ENCODE results near the gene EPS15.
A peak's percentile ranks its signal among the peaks of the same experiment; 100 is the strongest.
"Not testable (repeated sequence)": the region's sequence is repeated elsewhere in the genome, so short reads cannot be mapped to it uniquely, and the experiment has no call there.

The EPS15 gene

DNA sequence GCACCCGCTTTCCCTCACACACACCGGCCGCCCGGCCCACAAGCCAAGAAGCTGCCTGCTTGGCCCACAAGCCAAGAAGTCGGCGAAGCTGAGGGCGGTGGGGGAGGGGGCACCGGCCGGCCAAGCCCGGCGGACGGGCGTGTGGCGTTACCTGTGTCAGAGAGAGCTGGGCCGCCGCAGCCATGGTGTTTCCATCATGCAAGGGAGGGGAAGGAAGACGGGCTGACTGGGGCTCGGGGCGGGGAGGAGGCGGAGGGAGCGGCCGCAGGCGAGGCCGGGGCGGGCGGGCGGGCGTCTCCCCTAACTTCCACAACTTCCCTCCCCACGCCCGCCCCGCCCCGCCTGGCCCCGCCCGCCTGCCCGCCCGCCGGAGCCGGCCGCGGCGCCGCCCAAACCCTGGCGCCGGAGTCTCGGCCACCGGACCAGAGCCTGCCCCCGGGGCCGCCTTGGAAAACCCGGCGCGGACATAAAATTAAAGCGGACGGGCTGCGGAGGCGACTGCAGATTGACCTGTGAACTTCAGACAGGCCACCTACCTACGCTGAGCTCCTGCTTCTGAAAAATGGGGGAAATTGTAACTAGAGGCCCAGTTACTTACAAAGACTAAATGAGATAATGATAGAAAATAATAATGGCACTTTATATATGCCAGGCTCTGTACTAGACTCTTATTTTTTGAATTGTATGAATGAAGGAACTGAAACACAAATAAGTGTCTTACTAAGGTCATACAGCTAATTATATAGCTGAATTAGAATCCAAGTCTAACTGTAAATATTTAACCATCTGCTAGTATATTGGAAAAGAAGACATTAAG lies at the start of gene EPS15:
EPS15 (minus strand) TSS at position 219 of the 817 bp plus-strand sequence; CDS start at position 184, 35 bp downstream.
- peak; percentile 84 for DNase-seq

GRCh38 chr1:51568231-51568935 lies 49.3 kb upstream of the EPS15 start:
- no peak for DNase-seq

GRCh38 chr1:51567653-51568052 lies 48.6 kb upstream of the EPS15 start:
- no peak for DNase-seq

DNA sequence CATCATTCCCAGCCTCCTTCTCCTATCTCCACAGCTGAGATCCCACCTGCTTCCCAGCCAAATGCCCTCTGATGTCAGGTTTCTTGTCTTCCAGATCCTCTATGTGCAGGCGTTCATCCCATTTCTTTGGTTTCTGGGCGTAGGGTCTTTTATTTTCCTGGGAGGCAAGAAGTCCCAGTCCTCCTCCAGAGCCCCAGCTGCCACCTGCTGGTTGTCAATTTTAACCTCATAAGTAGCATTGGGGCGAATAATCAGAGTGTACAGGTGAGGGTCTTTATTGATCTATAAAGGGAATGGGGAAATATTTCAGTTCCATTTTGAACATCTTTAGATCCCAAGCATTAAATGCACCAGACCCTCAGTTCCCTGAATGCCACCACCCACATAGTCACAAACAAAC lies 47.2 kb upstream of the EPS15 start:
- no peak for DNase-seq

DNA sequence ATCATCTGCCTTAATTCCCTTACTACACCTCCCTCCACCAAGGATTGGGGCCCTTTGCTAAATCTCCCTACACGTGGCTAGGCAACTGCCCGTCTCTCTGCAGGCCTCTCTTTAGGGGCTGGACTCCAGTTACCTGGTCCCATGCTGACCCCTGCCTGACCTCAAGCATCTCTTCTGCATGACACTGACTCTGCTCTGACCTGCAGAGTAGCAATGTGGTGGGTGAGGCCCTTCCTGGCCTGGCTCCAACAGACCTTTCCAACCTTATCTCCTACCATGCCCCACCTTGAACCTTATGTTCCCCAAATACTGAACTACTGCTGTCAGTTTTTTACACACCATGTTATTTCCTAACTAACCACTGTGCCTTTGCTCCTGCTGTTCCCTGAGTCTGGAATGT lies 45.9 kb upstream of the EPS15 start:
- DNase-seq, result no peak

DNA sequence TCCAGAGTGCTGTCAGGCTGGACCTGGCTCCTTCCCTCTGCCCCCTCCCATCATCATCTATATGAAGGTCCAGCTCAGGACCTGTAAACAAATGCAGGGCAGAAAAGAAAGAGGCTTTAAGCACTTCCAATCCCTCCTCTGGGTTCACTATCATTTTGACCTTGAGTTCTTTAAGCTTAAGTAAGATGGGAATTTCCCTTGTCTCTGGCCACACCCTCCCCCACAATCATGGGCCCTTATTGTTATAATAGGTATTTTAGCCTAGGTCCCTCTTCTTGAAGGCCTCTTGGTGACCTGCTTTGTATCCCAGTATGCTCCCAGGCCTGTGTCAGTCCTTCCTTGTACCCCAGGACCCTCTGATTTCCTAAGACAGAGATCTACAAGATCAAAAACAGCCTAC lies 45.1 kb upstream of the EPS15 start:
- DNase-seq, result no peak

DNA sequence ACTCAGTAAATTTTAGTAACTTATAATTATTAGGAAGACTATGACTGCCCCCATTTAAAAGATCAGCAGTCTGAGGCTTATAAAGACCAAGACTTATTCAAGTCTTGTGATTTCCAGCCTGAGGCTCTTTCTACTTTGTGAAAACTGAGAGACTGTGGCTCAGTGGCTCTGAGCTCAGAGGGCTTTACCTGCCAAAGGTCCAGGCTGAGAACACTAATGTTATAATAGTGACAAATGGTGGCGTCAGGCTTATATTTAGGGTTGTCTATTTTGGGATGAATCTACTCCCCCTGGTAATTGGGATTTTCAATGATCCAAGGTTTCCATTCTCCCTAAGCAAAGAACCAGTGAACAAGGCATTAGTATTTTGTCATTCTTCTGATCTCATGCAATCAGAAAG lies 42.6 kb upstream of the EPS15 start:
- no peak for DNase-seq

DNA sequence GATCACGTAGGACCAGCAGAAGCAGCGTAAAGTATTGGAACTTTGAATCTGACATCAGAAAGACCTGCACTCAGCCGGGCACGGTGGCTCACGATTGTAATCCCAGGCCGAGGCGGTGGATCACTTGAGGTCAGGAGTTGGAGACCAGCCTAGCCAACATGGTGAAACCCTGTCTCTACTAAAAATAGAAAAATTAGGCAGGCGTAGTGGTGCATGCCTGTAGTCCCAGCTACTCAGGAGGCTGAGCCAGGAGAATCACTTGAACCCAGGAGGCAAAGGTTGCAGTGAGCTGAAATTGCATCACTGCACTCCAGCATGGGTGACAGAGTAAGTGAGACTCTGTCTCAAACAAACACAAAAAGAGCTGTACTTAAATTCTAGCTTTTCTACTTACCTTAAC lies 41.8 kb upstream of the EPS15 start:
- DNase-seq, result not testable (repeated sequence)

DNA sequence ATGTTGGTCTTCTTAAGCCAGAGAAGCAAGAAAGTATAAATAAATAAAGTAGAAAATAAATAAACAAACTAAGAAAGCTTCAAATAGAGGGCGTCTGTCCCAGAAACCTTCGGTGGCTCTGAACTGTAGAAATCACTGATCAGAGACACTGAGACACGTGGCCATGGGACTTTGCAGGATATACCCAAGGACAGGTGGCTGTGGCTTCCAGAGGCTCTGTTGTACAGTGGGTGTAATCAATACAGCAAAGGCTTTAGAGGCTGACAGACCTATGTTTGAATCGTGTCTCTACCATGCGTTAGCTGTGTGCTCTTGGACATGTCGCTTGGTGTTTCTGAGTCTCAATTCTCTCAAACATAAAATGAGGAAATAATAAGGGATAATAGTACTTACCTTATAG lies 41.0 kb upstream of the EPS15 start:
- no peak for DNase-seq

DNA sequence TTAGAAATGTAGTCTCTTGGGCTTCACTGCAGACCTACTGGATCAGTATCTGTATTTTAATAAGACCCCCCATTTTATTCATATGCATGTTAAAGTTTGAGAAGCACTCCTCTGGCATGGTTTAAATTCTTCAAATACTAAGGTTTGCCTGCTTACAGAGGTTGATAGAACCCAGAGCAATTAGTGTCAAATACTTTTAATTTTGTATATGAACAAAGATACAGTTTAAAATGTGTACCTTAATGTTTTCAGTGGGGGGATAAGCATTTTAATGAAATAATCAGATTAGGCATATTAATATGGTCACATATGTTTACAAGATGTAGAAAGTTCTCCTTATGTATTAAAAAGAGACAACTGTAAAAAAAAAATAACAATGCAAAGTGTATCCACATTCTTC lies 40.4 kb upstream of the EPS15 start:
- no peak for DNase-seq

DNA sequence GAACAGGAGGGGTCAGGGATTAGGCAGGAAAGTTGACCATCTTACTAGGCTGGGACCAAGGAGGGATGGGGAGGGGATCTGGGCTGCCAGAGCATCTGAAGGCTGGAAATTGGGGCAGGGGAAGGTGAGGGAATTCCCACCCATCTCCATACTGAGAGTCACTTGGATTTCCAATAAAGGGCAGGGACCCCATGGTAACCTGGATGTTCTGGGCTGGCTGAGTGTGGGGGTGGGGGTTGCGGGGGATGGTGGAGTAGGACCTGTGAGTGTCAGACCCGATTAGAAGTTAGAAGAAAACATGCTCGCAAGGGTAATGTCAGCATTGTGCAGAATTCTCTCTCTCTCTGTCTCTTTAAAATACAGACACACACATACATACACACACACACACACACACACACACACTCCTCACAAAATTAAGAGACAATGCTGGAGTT lies 40.0 kb upstream of the EPS15 start:
- no peak for DNase-seq

DNA sequence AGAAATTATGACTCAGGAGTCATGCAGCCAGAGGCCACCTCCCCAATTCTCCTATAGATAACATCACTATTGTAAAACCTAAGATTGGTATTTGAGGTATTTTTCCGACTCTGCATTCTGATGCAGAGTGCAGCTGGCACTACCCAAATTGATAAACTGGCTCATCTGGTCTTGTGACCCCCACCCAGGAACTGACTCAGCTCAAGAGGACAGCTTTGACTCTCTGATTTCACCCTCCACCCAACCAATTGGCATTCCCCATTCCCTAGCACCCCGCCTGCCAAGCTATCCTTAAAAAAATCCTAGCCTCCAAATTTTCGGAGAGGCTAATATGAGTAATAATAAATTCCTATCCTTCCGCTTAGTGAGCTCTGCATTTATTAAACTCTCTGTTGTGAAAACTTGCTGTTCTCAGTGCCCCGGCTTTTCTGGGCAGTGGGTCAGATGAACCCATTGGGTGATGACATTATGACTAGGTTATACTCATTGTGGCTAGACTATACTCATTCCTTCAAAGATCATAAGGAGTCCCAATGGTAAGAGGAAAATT lies 39.4 kb upstream of the EPS15 start:
- no peak for DNase-seq

GRCh38 chr1:51557168-51557567 lies 38.1 kb upstream of the EPS15 start:
- DNase-seq, result no peak

- DNase-seq, result no peak
These were observed 37.0 kb upstream of the EPS15 start for GRCh38 chr1:51555866-51556619.

DNA sequence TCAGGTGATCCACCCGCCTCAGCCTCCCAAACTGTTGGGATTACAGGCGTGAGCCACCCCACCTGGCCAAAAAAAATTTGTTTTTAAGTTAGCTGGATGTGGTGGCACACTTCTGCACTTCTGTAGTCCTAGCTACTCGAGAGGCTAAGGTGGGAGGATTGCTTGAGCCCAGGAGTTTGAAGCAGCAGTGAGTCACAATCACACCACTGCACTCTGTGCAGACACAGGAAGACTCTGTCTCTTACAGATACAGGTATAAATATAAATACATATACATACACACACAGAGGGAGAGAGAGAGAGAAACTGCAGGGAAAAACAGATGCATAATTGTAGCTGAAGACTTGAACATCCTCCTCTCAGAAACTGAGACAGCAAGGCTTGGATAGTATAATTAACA lies 34.8 kb upstream of the EPS15 start:
- DNase-seq, result no peak

GRCh38 chr1:51552929-51553807 lies 34.1 kb upstream of the EPS15 start:
- DNase-seq, result no peak

GRCh38 chr1:51551848-51552296 lies 32.8 kb upstream of the EPS15 start:
- DNase-seq, result no peak

DNA sequence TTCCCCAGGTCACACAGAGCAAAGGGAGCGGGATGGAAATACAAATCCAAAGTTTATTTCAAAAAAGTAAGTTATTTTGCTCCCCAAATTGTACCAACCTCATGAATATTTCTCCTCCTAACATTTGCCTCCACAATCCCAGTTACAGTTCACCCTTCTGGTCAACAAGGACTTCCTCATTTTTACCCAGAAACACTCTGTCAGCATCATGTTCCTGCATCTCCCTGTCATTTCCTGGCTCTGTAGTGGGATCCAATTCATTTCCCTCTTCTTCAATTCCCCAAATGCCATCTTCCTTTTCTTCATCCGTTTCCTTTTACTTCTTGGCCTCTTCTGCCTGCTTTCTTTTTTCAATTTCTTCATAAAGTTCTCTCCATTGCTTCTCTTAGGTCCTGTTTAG lies 32.0 kb upstream of the EPS15 start:
- no peak for DNase-seq

DNA sequence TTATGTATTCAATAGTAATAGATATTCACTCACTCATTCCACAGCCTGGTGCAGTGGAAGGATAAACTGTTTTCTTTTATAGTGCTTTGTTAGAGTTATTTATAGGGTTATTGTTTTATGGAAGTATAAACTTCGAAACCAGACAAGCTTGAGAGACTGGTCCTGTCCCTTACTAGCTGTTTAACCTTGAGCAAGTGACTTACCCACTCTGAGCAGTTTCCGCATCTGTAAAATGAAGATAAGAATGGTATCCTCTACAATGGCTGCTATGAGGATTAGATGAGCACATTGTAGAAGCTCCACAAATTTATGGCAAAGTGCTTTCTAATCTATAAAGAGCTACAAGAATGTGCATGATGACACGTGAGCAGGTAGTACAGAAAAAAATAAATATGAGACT lies 30.8 kb upstream of the EPS15 start:
- no peak for DNase-seq

DNA sequence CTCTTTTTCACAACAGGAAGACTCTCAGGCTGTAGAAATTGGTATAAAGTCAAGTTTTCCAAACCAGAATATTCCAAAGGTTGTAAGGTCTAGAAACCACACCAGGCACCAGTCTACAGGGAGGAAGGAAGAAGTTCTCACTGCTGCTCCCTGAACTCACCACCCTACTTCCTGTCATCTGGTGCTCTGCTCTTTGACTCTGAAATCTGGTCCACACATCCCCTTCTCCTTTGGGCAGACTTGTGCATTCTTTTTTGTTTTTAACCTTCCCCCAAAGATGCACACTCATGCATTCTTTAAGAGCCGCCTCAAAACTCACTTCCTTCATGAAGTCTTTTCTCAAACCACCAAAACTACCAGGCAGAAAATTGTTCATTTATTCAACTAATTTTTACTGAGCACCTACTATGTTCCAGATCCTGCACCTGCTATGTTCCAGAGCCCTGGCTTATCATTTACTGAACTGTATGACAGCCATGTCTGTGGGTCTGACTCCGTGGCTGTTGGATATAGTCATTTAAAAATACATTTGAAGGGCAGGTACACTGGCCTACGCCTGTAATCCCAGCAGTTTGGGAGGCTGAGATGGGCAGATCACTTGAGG lies 30.1 kb upstream of the EPS15 start:
- no peak for DNase-seq

GRCh38 chr1:51543858-51544257 lies 24.8 kb upstream of the EPS15 start:
- no peak for DNase-seq

Data from activated CD4-positive, alpha-beta T cell treated with anti-CD3 and anti-CD28 coated beads, Interleukin-2, amount 50 U/mL, for 1 hour (primary cell).